Measurements from ENCODE around the gene GPR18.
A peak's percentile ranks its signal among the peaks of the same experiment; 100 is the strongest.

The GPR18 gene

DNA sequence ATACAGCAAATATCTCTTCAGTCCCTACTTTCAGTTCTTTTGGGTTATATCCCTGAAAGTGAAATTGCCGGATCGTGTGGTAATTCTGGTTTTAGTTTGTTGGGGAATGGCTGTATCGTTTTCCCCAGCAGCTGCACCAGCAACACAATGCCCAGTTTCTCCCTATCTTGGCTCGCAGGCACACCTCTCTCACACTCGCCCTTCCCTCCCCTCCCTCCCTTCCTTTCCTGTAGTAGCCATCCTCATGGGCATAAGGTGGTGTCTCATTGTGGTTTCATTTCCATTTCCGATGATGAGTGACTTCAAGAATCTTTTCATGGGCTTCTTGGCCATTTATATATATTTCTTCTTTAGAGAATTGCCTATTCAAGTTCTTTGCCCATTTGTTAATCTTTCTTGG, 8.6 kb upstream of the GPR18 start:
- Histone ChIP-seq H3K36me3 (ENCODE audit: control insufficient read depth, low read length) (peaks cover 12% of the 10 kb centered on the region; the same call in 1 of the 2 replicates), H3K4me2 (ENCODE audit: low read length) (no peak overlapping the region), H4K20me1 (ENCODE audit: control insufficient read depth, insufficient read depth, low read depth, low read length) (peaks cover 12% of the 10 kb centered on the region), H3K4me3 (ENCODE audit: low read length) (no peak overlapping the region), H3K4me1 (ENCODE audit: control insufficient read depth, low read length) (peaks cover 48% of the 10 kb centered on the region), H3K79me2 (ENCODE audit: control insufficient read depth, low read length) (no peaks in the 10 kb centered on the region; the same call in 1 of the 2 replicates), H3F3A (ENCODE audit: control insufficient read depth, insufficient read depth) (peaks cover 8% of the 10 kb centered on the region), H3K27me3 (ENCODE audit: control insufficient read depth, low read length) (no peaks in the 10 kb centered on the region), H3K9me3 (ENCODE audit: control insufficient read depth, insufficient read depth, low read length) (no peaks in the 10 kb centered on the region), H3K27ac (ENCODE audit: low read depth, low read length) (no peak overlapping the region), H3K9me2 (replicated peaks; ENCODE audit: control insufficient read depth, low read length) (no peaks in the 10 kb centered on the region)
- TF ChIP-seq EZH2phosphoT487 (IDR thresholded peaks at IDR 0.05; ENCODE audit: borderline replicate concordance, low read length) = no peak
- TF ChIP-seq, protein P1, sequence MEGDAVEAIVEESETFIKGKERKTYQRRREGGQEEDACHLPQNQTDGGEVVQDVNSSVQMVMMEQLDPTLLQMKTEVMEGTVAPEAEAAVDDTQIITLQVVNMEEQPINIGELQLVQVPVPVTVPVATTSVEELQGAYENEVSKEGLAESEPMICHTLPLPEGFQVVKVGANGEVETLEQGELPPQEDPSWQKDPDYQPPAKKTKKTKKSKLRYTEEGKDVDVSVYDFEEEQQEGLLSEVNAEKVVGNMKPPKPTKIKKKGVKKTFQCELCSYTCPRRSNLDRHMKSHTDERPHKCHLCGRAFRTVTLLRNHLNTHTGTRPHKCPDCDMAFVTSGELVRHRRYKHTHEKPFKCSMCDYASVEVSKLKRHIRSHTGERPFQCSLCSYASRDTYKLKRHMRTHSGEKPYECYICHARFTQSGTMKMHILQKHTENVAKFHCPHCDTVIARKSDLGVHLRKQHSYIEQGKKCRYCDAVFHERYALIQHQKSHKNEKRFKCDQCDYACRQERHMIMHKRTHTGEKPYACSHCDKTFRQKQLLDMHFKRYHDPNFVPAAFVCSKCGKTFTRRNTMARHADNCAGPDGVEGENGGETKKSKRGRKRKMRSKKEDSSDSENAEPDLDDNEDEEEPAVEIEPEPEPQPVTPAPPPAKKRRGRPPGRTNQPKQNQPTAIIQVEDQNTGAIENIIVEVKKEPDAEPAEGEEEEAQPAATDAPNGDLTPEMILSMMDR (IDR thresholded peaks at IDR 0.05; ENCODE audit: low read depth, low read length, poor library complexity, severe bottlenecking) = no peak

DNA sequence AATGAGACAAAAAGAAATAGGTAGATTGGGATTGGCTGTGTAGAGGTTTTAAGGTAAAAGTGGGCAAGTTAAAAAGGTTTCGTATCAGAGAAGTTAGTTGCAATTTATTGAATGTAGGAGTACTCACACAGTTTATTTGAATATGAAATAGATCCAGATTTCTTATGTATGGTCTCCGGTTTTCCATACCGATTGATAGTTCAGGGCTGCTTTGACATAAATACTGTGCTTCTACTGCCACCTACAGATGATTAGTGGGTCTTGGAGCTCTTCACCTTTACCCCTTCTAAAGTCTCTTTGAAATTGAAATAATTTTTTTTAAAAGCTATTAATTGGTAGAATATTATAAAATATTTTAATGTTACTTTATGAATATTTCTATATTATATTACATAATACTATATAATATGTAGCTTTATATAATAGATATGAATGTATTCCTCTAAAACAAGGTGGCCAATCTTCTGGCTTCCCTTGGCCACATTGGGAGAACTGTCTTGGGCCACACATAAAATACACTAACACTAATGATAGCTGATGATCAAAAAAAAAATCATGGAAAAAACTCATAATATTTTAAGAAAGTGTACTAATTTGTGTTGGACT, 7.7 kb upstream of the GPR18 start:
- Histone ChIP-seq H3K27ac (ENCODE audit: low read depth, low read length) (no peak overlapping the region), H3K4me2 (ENCODE audit: low read length) (no peak overlapping the region)

DNA sequence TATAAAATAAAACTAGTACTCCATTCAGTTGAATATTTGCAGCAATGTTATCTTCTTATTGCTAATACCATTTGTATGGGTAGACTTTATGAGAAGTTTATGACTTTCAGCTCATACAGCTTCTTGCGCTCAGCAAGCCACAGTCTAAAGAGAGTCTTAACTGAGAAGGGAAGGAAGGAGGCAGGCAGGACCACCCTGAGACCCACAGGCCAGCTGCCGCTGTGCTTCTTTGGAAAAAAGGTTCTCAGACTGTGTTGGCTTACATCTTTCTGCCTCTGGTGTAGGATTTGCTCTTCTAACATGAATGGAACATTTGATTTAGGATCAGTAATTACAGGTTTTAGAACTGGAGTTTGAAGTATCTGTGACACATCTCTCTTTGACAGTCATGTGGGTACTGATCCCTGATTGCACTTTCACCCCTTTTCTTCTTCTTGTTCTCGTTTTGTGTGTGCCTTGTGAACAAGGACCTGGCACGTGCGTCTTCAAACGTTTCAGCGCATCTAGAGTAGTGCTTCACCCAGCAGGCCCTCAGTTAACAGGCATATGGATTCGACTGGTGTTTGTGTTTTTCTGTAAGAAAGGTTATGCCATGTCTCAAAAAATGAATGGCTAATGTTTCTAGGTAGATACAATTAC, 7.1 kb upstream of the GPR18 start:
- Histone ChIP-seq H3K4me2 (ENCODE audit: low read length) (no peak overlapping the region), H3K9me3 (ENCODE audit: control insufficient read depth, insufficient read depth, low read length) (no peaks in the 10 kb centered on the region), H3F3A (ENCODE audit: control insufficient read depth, insufficient read depth) (peaks cover 8% of the 10 kb centered on the region), H4K20me1 (ENCODE audit: control insufficient read depth, insufficient read depth, low read depth, low read length) (peaks cover 7% of the 10 kb centered on the region), H3K27me3 (ENCODE audit: control insufficient read depth, low read length) (no peaks in the 10 kb centered on the region), H3K9me2 (replicated peaks; ENCODE audit: control insufficient read depth, low read length) (no peaks in the 10 kb centered on the region), H3K79me2 (ENCODE audit: control insufficient read depth, low read length) (peaks cover under 1% of the 10 kb centered on the region), H3K4me1 (ENCODE audit: control insufficient read depth, low read length) (peaks cover 51% of the 10 kb centered on the region), H3K27ac (ENCODE audit: low read depth, low read length) (no peak overlapping the region), H3K36me3 (ENCODE audit: control insufficient read depth, low read length) (peaks cover 16% of the 10 kb centered on the region; the same call in 1 of the 2 replicates), H3K4me3 (ENCODE audit: low read length) (no peak overlapping the region)
- TF ChIP-seq, protein P1 (IDR thresholded peaks at IDR 0.05; ENCODE audit: low read depth, low read length, poor library complexity, severe bottlenecking) = no peak
- TF ChIP-seq EZH2phosphoT487 (IDR thresholded peaks at IDR 0.05; ENCODE audit: borderline replicate concordance, low read length) = no peak

More for the DNA sequence above, 7.7 kb upstream of the GPR18 start:
- H3K27me3 ChIP-seq (ENCODE audit: control insufficient read depth, low read length) = no peaks in the 10 kb centered on the region
- H3K79me2 ChIP-seq (ENCODE audit: control insufficient read depth, low read length) = no peaks in the 10 kb centered on the region
- no peaks in the 10 kb centered on the region for H3K9me3 ChIP-seq (ENCODE audit: control insufficient read depth, insufficient read depth, low read length)
- H3K4me3 ChIP-seq (ENCODE audit: low read length) = no peak overlapping the region
- no peaks in the 10 kb centered on the region for H3K9me2 ChIP-seq (replicated peaks; ENCODE audit: control insufficient read depth, low read length)
- H4K20me1 ChIP-seq (ENCODE audit: control insufficient read depth, insufficient read depth, low read depth, low read length) = peaks cover 10% of the 10 kb centered on the region
- H3K36me3 ChIP-seq (ENCODE audit: control insufficient read depth, low read length) = peaks cover 16% of the 10 kb centered on the region; the same call in 1 of the 2 replicates
- TF ChIP-seq EZH2phosphoT487 (IDR thresholded peaks at IDR 0.05; ENCODE audit: borderline replicate concordance, low read length) = no peak
- TF ChIP-seq, protein P1 (IDR thresholded peaks at IDR 0.05; ENCODE audit: low read depth, low read length, poor library complexity, severe bottlenecking) = peak; percentile 55
- peaks cover 8% of the 10 kb centered on the region for H3F3A ChIP-seq (ENCODE audit: control insufficient read depth, insufficient read depth)
- H3K4me1 ChIP-seq (ENCODE audit: control insufficient read depth, low read length) = peaks cover 51% of the 10 kb centered on the region
